NCI-H82 treated with DMSO at 0.1 percent for 48 hours (cell line): ENCODE data around the gene STOM.

ENCODE experiments used
- DNase-seq: peaks from one replicate; lab custom pipeline; 2025; ENCODE audit not compliant: unreplicated experiment; lab: John Stamatoyannopoulos, UW

The STOM gene

DNA sequence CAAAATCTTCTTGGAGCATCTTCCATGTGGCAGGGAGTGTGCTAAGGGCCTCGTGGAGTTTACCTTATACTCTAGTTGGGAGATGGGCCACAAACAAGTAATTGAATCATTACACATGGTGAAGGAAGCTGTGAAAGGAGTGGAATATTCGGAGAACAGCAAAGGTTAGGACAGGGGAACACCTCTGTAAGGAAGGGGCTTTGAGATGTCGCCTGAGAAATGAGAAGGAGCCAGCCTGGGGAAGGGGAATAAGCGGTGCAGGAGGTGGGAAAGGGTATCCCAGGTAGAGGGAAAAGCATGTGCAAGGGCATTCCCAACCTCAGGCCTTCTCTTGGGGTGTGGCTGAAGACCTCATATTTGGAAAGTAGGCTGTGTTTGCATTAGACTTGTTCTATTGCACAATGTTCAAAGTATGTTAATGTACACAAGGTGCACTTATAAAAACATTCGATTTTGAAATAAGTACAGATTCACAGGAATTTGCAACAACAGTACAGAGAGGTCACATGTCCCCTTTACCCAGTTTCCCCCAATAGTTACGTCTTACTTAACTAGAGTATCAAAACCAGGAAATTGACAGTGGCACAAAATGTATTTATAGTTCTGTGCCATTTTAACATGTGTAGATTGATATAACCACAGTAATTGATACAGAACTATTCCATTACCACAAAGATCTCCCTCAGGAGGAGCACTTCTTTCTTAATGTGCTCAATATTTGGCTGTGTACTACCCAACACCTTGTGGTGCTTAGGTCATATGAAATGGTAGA lies 2.4 kb upstream of the STOM start:
- DNase-seq, result no peak

DNA sequence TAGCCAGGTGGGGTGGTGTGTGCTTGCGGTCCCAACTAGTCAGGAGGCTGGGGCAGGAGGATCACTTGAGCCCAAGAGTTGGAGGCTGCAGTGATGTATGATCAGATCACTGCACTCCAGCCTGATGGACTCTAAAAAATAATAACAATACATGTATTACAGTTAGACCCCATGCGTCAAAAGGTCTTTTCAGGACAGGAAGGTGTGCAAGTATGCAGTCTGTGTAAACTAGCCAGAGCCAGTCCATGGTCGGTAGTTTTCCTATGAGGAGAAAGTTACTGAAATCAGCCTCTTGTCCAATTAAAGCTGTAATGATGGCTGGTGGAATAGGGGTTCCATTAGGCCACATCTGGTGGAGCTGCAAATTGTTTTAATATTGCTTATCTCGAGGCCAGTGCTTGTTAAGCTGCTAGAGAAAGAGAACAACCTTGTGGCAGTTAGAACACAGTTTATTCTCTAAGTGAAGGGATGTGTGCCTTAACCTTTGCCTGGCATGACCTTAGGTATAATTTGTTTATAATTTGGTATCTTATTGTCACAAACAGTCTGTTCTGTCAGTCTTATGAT lies 1.5 kb upstream of the STOM start:
- DNase-seq, result no peak

DNA sequence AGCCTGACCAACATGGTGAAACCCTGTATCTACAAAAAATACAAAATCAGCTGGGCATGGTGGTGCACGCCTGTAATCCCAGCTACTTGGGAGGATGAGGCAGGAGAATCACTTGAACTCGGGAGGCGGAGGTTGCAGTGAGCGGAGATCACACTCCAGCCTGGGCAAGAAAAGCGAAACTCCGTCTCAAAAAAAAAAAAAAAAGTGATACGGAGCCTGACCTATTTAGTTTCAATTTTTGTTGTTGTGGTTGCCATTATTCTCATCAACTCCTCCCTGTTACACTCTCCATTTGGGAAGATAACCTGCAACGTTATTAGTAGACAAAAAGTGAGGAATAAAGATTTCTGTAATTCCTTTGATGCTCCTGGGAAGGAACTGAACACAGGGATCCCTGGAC lies 1.3 kb downstream of the STOM start:
- DNase-seq, result no peak

- no peak for DNase-seq
These were observed 1.9 kb downstream of the STOM start for GRCh38 chr9:121368138-121368522.

- no peak for DNase-seq
These were observed 2.5 kb downstream of the STOM start for GRCh38 chr9:121367306-121368137.

DNA sequence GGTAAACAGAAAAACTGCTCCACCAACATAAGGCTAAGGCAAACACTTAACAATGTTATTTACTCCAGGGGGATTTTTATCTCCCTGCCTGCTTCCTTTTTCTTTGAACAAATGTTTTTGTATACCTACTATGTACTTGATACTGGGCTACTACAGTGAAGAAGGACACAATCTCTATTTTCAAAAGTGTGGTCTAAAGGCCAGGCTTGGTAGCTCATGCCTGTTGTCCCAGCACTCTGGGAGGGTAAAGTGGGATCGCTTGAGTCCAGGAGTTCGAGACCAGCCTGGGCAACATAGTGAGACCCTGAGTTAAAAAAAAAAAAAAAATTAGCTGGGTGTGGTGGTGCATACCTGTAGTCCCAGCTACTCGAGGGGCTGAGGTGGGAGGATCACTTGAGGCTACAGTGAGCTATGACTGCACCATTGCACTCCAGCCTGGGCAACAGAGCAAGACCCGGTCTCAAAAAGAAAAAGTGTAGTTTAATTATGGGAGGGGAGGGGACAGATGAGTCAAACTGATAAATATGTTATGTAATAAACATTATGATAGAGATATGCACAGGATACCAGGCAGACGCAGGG lies 3.3 kb downstream of the STOM start:
- no peak for DNase-seq

- DNase-seq, result no peak
These were observed 4.5 kb downstream of the STOM start for GRCh38 chr9:121365564-121365963.

DNA sequence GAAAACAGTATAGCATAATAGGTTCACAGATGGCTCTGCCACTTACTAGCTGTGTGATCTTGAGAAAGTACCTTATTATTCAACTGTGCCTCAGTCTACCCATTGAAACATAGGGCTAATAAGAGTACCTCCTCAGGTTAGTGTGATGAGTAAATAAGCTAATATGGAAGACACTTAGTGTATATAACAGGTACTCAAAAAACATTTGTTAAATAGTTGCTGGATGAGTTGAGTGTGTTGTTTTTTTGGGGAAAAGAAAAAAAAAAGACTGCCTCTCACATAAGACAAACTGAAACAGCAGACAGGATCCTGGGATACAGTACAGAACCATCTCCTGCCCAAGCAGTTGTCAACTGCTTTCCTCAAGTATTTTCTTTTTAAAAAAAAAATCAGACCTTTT lies 5.2 kb downstream of the STOM start:
- DNase-seq, result no peak

GRCh38 chr9:121364077-121364476 lies 6.0 kb downstream of the STOM start:
- DNase-seq, result peak; percentile 10

- no peak for DNase-seq
These were observed 6.5 kb downstream of the STOM start for GRCh38 chr9:121363622-121363961.

GRCh38 chr9:121362813-121363621 lies 7.0 kb downstream of the STOM start:
- DNase-seq, result no peak

DNA sequence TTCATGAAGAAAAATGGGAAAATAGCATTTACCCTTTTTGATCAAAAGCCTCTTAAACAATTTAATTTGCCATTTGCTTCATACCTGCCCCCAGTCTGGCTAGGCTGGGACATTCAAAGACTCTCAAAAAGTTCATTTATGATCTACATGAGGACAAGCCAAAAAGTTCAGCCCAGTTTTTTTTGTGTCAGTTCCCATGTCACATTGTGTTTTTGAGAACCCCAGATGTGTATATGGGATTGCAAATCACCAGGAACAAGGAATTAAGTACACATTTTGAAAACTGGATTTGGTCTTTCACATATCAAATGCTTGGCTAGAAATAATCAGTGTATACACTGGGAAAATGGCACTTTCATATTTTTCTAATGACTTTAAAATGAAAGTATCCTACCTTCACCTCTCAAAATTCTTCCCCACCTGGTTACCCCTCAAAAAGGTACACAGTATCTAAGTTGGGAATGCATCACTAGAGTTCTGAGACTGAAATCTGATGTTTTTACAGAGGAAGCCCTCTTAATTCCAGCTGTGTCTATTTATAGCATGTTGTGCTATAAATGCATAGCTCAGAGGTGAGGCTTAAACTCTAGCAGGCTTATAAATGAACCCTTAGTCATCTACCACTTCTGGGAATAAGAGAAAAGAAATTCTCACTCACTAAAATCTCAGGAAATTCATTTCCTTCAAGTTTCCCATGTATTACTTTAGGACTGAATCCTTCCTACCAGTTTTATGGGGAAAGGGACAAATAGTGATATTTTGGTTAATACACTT lies 9.3 kb downstream of the STOM start:
- DNase-seq, result no peak

DNA sequence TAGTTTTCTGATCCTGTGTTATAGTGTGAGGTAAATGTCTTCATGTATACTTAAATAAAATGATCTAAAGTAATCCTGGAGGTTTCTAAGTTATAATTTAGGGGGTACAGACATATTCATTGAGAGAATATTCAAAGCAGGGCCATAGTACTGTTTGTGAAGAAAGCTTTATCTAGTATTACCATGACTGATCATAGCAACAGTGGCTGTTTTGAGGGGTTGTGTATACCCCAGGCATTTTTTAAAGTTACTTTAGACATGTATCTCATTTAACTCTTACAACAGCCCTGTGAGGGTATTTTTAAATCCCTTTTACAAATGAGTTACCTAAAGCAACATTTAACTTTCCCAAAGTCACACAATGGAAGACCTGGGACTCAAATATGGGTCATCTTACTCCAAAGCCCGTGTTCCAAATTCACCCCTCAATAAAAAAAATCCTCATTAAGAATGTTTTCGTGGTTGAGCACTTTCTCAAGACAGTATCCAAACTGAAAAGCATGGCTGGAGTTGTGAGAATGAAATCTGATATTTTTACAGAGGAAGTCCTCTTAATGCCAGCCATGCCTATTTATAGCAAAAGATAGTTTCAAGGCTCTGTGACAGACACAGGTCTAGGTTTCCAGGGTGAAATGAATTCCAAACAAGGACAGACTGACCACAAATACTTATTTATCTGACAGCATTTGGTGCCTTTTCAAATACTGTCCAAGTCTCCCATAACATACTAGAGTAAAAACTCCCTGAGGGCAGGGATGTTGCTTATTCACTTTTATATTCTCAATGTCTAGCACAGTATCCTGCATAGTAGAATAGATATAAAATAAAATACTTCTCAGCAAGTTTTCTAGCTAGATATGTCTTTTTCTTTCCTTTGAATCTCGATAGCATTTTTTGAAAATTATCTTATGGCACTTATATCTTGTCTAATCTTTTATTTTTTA lies 10.4 kb downstream of the STOM start:
- DNase-seq, result no peak

DNA sequence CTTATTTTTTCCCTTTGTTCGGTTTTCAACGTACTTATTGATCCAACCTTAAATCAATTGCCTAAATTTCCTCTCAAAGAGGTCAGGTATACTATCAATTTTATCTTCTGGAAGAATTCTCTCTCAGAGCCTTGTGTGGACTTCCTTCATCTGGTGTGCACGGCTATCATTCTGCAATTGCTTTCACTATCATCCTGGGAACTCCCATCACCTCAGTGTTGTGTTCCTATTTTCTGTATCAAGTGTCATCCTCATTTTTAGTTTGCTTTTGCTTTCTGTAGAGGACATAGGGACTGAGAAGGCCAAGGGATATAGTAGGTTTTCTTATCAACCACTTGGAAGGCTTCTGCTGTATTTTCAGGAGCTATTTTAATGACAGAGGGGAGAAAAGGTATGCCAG lies 11.3 kb downstream of the STOM start:
- DNase-seq, result no peak

DNA sequence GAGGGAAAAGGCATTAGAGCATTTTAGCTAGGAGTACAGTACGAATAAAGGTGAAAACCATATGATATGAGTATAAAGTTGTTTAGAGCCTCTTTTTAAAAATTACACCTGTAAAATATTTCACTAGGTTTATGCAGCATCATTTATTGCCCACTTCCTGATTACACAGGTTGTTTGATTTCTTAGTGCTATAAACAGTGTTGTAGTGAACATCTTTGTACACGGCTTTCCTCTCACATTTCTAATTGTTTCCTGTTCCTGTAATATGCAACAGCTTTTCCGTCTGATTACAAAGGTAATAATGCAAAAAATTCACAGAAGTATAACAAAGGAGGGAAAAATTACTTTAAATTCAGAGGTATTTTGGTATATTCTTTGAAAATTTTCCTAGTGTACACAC lies 13.0 kb downstream of the STOM start:
- DNase-seq, result no peak

- DNase-seq, result no peak
These were observed 15.3 kb downstream of the STOM start for GRCh38 chr9:121354762-121355161.

DNA sequence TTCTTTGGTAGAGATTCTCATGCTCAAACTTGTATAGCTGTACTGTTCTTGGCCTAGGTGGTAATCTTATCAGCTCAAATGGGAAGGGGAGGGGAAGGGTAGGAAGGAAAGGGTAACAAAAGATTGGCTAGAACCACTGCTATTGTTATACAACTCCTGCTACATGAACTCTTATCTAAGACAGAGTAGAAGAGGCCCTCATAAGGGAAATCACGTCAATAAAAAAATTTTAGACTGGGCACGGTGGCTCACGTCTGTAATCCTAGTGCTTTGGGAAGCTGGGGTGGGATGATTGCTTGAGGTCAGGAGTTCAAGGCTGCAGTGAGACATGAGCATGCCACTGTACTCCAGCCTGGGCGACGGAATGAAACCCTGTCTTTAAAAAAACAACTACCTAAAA lies 15.9 kb downstream of the STOM start:
- no peak for DNase-seq

DNA sequence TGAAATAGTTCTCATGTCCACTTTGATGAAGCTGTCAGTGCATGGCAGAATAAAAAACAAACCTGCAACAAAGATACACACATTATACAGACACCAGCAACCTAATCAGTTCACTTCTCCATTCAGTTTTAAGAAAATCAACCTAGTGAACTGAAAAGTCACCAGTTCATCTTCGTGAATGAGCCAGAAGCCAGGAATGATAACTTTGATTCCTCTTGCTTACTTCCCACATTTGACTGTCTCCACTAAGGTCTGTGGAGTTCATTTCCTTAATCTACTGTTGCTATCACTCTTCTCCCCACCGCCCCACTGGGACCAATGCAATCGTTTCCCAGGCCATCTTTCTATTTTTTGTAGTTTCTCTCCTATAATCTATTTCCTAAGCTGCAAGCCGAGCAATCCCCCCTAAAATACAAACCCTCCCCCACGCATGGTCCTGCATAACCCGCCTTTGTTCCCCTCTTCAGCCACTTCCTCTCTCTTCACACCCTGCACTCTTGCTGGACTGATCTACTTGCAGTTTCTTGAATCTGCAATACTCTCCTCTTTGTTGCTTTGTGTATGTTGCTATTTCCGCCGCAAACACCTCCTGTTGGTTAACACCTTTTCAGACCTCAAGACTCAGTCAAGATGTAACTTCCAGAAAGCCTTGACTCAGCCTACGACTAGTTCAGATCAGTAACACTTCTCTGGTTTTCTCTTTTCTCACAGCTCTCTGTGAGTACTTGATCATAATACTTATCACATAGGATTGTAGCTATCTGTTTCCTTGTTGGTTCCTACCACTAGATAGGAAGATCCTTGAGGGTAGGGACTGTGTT lies 16.6 kb downstream of the STOM start:
- DNase-seq, result no peak
